IPS-20b (cell line): Measurements from ENCODE around the gene USP3.

Experiments
- H3K27ac ChIP-seq: one replicate; pipeline ENCODE4 v1.5.1; 2013; ENCODE audit warnings: low read length
- H3K27me3 ChIP-seq: 2 replicates; pipeline ENCODE4 v1.6.1; 2013; ENCODE audit warnings: mild to moderate bottlenecking, low read length, inconsistent platforms; ENCODE audit not compliant: insufficient read depth
- H3K36me3 ChIP-seq: 2 replicates; pipeline ENCODE4 v1.6.1; 2013; ENCODE audit warnings: low read depth, mild to moderate bottlenecking, inconsistent platforms, low read length, moderate library complexity; ENCODE audit not compliant: insufficient read depth
- H3K4me1 ChIP-seq: 2 replicates; pipeline ENCODE4 v1.6.1; 2013; ENCODE audit warnings: mild to moderate bottlenecking, control low read depth, inconsistent platforms, low read length, moderate library complexity; ENCODE audit not compliant: insufficient read depth
- H3K4me3 ChIP-seq: 2 replicates; pipeline ENCODE4 v1.5.1; 2013; ENCODE audit warnings: mild to moderate bottlenecking, low read length, inconsistent platforms
- H3K9ac ChIP-seq: 2 replicates; pipeline ENCODE4 v1.6.1; 2013; ENCODE audit warnings: low read depth, mild to moderate bottlenecking, inconsistent platforms, low read length, moderate library complexity
- H3K9me3 ChIP-seq: 2 replicates; pipeline ENCODE4 v1.6.1; 2013; ENCODE audit warnings: mild to moderate bottlenecking, low read depth, low read length, inconsistent platforms; ENCODE audit not compliant: insufficient read depth

The USP3 gene

GRCh38 chr15:63600616-63601025, 96.2 kb downstream of the USP3 start:
- Histone ChIP-seq H3K9me3 (no peaks in the 10 kb centered on the region), H3K27ac (no peak overlapping the region), H3K36me3 (no peaks in the 10 kb centered on the region), H3K27me3 (peaks cover 47% of the 10 kb centered on the region), H3K9ac (peak overlapping the region; percentile 75; the same call in 1 of the 2 replicates), H3K4me1 (peaks cover 5% of the 10 kb centered on the region; the same call in 1 of the 2 replicates), H3K4me3 (peak overlapping the region; percentile 92)

DNA sequence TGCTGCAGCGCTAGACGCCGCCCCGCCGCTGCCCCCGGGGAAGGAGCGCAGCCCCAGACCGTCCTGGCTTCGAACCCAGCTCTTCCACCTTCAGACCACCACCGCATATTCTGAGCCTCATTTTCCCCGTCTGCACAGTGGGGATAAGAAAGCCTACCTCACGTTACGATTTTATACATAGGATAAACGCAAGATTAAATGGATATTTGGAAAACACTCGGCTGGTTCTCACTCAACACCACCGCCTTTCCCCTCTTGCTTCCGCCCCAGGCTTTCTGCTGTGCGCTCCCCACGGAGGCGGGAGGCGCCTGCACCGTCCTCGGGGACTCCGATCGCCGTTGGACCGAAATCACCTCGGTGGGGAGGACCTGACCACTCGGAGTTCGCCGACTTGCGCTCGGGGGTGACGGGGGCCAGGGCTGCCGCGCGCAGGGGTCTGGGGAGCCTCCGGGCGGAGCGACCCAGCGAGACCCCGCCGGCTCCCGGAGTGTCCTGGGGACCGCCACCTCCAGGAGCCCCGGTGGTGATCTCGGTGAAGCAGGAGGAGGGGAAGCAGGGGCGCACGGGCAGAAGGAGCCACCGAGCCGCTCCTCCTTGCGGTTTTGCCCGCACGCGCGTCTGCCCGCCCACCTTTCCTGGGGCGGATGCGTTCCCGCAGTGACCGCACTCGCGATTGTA, 96.8 kb downstream of the USP3 start:
- H3K9me3 ChIP-seq: no peaks in the 10 kb centered on the region
- H3K4me1 ChIP-seq: peaks cover 5% of the 10 kb centered on the region; the same call in 1 of the 2 replicates
- peaks cover 47% of the 10 kb centered on the region for H3K27me3 ChIP-seq
- peak overlapping the region; percentile 92 for H3K4me3 ChIP-seq
- peak overlapping the region; percentile 74; the same call in 1 of the 2 replicates for H3K9ac ChIP-seq
- no peak overlapping the region for H3K27ac ChIP-seq
- H3K36me3 ChIP-seq: no peaks in the 10 kb centered on the region

- peak overlapping the region; percentile 92 for H3K4me3 ChIP-seq
- H3K4me1 ChIP-seq: peaks cover 5% of the 10 kb centered on the region; the same call in 1 of the 2 replicates
- peak overlapping the region; percentile 74; the same call in 1 of the 2 replicates for H3K9ac ChIP-seq
- no peaks in the 10 kb centered on the region for H3K36me3 ChIP-seq
- H3K27me3 ChIP-seq: peaks cover 47% of the 10 kb centered on the region
- no peaks in the 10 kb centered on the region for H3K9me3 ChIP-seq
- H3K27ac ChIP-seq: no peak overlapping the region
These were observed 97.4 kb downstream of the USP3 start for GRCh38 chr15:63601704-63602185.

DNA sequence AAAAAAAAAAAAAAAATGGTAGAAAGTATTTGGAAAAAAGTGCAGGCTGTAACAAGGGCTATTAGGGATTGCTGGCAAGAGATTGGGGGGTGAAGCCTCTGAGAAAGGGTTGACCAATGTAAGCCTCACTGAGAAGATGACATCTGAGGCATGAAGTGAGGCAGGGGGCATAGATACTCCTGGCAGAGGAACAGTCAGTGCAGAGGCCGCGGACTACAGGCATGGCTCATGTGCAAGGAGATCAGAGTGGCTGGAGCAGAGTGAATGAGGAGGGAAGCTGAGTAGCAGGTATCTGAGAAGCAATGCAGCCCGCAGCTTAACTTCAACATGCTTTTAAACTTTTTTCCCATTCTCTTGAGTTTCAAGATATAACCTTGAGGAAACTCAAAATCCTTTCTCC, 98.2 kb downstream of the USP3 start:
- H3K9ac ChIP-seq: no peak overlapping the region
- no peaks in the 10 kb centered on the region for H3K9me3 ChIP-seq
- H3K36me3 ChIP-seq: no peaks in the 10 kb centered on the region
- H3K4me1 ChIP-seq: peaks cover 5% of the 10 kb centered on the region; the same call in 1 of the 2 replicates
- no peak overlapping the region for H3K27ac ChIP-seq
- no peak overlapping the region for H3K4me3 ChIP-seq
- H3K27me3 ChIP-seq: peaks cover 47% of the 10 kb centered on the region

GRCh38 chr15:63603516-63603915, 99.1 kb downstream of the USP3 start:
- Histone ChIP-seq H3K9ac (no peak overlapping the region), H3K4me1 (peaks cover 7% of the 10 kb centered on the region; the same call in 1 of the 2 replicates), H3K9me3 (no peaks in the 10 kb centered on the region), H3K4me3 (no peak overlapping the region), H3K27me3 (peaks cover 46% of the 10 kb centered on the region), H3K36me3 (peaks cover 7% of the 10 kb centered on the region; the same call in 1 of the 2 replicates), H3K27ac (no peak overlapping the region)

DNA sequence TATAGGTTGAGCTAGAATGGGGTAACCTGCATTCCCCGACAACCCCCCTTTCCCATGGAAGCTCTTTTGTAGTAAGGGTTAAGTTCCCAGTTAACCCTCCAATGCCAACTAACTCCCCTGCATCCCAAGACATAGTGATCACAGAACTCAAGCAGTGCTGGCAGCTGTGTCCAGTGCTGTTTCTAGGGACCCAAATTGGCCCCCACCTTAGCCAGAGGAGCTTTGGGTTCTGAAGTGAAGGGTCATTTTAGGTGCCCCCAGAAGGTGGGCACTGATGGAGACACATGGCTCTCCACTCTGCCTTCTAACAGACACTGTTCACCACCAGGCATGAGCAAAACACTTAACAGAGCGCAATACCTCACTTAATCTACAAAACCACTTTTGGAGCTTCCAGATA, 99.9 kb downstream of the USP3 start:
- peaks cover 14% of the 10 kb centered on the region; the same call in 1 of the 2 replicates for H3K36me3 ChIP-seq
- H3K27ac ChIP-seq: no peak overlapping the region
- peaks cover 7% of the 10 kb centered on the region; the same call in 1 of the 2 replicates for H3K4me1 ChIP-seq
- H3K27me3 ChIP-seq: peaks cover 38% of the 10 kb centered on the region
- no peaks in the 10 kb centered on the region for H3K9me3 ChIP-seq
- H3K9ac ChIP-seq: no peak overlapping the region
- H3K4me3 ChIP-seq: no peak overlapping the region

- Histone ChIP-seq H3K27ac (no peak overlapping the region), H3K9ac (no peak overlapping the region)
These were observed 100.6 kb downstream of the USP3 start for GRCh38 chr15:63605036-63605435.

GRCh38 chr15:63605816-63606215, 101.4 kb downstream of the USP3 start:
- Histone ChIP-seq H3K36me3 (peaks cover 19% of the 10 kb centered on the region; the same call in 1 of the 2 replicates), H3K27me3 (peaks cover 27% of the 10 kb centered on the region), H3K4me1 (peaks cover 7% of the 10 kb centered on the region; the same call in 1 of the 2 replicates), H3K9me3 (no peaks in the 10 kb centered on the region), H3K4me3 (no peak overlapping the region), H3K27ac (no peak overlapping the region), H3K9ac (no peak overlapping the region)

More at GRCh38 chr15:63605036-63605435, 100.6 kb downstream of the USP3 start:
- no peaks in the 10 kb centered on the region for H3K9me3 ChIP-seq
- peaks cover 33% of the 10 kb centered on the region for H3K27me3 ChIP-seq
- H3K4me3 ChIP-seq: no peak overlapping the region
- H3K36me3 ChIP-seq: peaks cover 19% of the 10 kb centered on the region; the same call in 1 of the 2 replicates
- peaks cover 7% of the 10 kb centered on the region; the same call in 1 of the 2 replicates for H3K4me1 ChIP-seq

DNA sequence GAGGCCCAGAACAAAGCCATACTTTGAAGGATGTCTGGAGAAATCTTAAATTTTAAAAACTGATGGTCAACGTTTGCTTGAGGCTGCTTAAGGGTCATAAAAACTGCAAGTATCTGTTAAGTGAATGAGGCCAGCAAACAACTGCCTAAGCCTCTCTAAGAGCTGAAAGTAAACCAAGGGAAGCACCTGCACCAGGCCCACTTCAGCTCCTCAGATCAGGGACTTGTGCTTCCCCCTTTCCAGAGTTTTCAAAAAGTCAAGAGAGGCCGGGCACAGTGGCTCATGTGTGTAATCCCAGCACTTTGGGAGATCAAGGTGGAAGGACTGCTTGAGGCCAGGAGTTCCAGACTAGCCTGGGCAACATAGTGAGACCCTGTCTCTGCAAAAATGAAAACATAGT, 101.9 kb downstream of the USP3 start:
- H3K9me3 ChIP-seq: no peaks in the 10 kb centered on the region
- peaks cover 7% of the 10 kb centered on the region; the same call in 1 of the 2 replicates for H3K4me1 ChIP-seq
- peaks cover 22% of the 10 kb centered on the region for H3K27me3 ChIP-seq
- no peak overlapping the region for H3K27ac ChIP-seq
- no peak overlapping the region for H3K9ac ChIP-seq
- no peak overlapping the region for H3K4me3 ChIP-seq
- peaks cover 21% of the 10 kb centered on the region; the same call in 1 of the 2 replicates for H3K36me3 ChIP-seq

- no peak overlapping the region for H3K9ac ChIP-seq
- 0 out of 2 replicates have a peak, but pooled peaks cover 2% of the 10 kb centered on the region for H3K4me1 ChIP-seq
- no peak overlapping the region for H3K27ac ChIP-seq
- no peak overlapping the region for H3K4me3 ChIP-seq
- no peaks in the 10 kb centered on the region for H3K27me3 ChIP-seq
- no peaks in the 10 kb centered on the region for H3K9me3 ChIP-seq
- H3K36me3 ChIP-seq: peaks cover 24% of the 10 kb centered on the region; the same call in 1 of the 2 replicates
These were observed 104.6 kb downstream of the USP3 start for GRCh38 chr15:63608989-63609388.

GRCh38 chr15:63609448-63609847, 105.1 kb downstream of the USP3 start:
- Histone ChIP-seq H3K27ac (no peak overlapping the region), H3K9ac (no peak overlapping the region), H3K36me3 (peaks cover 25% of the 10 kb centered on the region; the same call in 1 of the 2 replicates), H3K4me1 (0 out of 2 replicates have a peak, but pooled peaks cover 2% of the 10 kb centered on the region), H3K9me3 (no peaks in the 10 kb centered on the region), H3K27me3 (no peaks in the 10 kb centered on the region), H3K4me3 (no peak overlapping the region)
